H1 (cell line): Measurements from ENCODE around the gene STARD8. TPM values are rescaled to one million over a fixed set of nuclear protein-coding genes. Genes with fewer than 3 reads are reported as not detected.

Experiments used
- CTCF ChIA-PET: fragments of 300-600 bp; sonication (Branson Sonifier 250); formaldehyde crosslinking; loops from one replicate; lab custom pipeline; 2021; ENCODE audit not compliant: partially characterized antibody; lab: Charles Lee
- POLR2A ChIA-PET: fragments of 300-600 bp; sonication (Branson Sonifier 250); formaldehyde crosslinking; loops from one replicate; lab custom pipeline; 2021; ENCODE audit warnings: inconsistent platforms; ENCODE audit not compliant: partially characterized antibody; lab: Charles Lee
- DNase-seq, 2 experiments: peaks; one replicate each; pipeline versions ENCODE4 v3.0.0 to v3.0.0-alpha.2; 2010 to 2022; ENCODE audit warnings: low spot score in 2 of 2, low read depth in 1 of 2, mixed read lengths in 1 of 2
- FAIRE-seq: peaks from 2 replicates; lab custom pipeline; 2011; peaks lifted over from hg19 to GRCh38; lab: Jason Lieb, UNC
- H2AFZ ChIP-seq: 2 replicates; pipeline ENCODE4 v1.8.1; 2012; ENCODE audit warnings: low read length, inconsistent platforms
- H2AK5ac ChIP-seq: 2 replicates; pipeline ENCODE4 v1.6.1; 2013; ENCODE audit warnings: low read depth, low read length
- H2BK120ac ChIP-seq: replicated peaks from 2 replicates; pipeline ENCODE3; 2013; ENCODE audit warnings: low read depth, low read length, inconsistent platforms
- H2BK12ac ChIP-seq: 2 replicates; pipeline ENCODE4 v1.6.1; 2013; ENCODE audit warnings: low read depth, low read length
- H2BK15ac ChIP-seq: 2 replicates; pipeline ENCODE4 v1.6.1; 2013; ENCODE audit warnings: low read length
- H2BK20ac ChIP-seq: 2 replicates; pipeline ENCODE4 v1.6.1; 2013; ENCODE audit warnings: low read length
- H2BK5ac ChIP-seq: 2 replicates; pipeline ENCODE4 v1.6.1; 2013; ENCODE audit warnings: low read depth, low read length
- H3K14ac ChIP-seq: 2 replicates; pipeline ENCODE4 v1.6.1; 2013; ENCODE audit warnings: inconsistent platforms; ENCODE audit not compliant: insufficient read length
- H3K18ac ChIP-seq: 2 replicates; pipeline ENCODE4 v1.6.1; 2013; ENCODE audit warnings: low read length; ENCODE audit errors: extremely low read depth
- H3K23ac ChIP-seq: 2 replicates; pipeline ENCODE4 v1.6.1; 2013; ENCODE audit warnings: inconsistent platforms; ENCODE audit not compliant: insufficient read length
- H3K23me2 ChIP-seq: 2 replicates; pipeline ENCODE4 v1.6.1; 2013; ENCODE audit warnings: low read depth, low read length
- H3K27ac ChIP-seq: 2 replicates; pipeline ENCODE4 v1.6.1; 2011; ENCODE audit warnings: low read depth, low read length, inconsistent platforms
- H3K27me3 ChIP-seq, 4 experiments: replicated peaks in 1 of 4; 1 replicate in 1 of 4; 2 replicates in 3 of 4; pipeline versions ENCODE4 v1.6.1 to v1.8.1; 2011 to 2013; ENCODE audit warnings: low read length in 3 of 4, mild to moderate bottlenecking in 3 of 4, inconsistent platforms in 2 of 4, mixed read lengths in 2 of 4, moderate library complexity in 1 of 4; ENCODE audit not compliant: control insufficient read depth in 3 of 4, insufficient read depth in 3 of 4; ENCODE audit errors: extremely low read depth in 1 of 4
- H3K36me3 ChIP-seq, 4 experiments: 2 replicates each; pipeline versions ENCODE4 v1.6.1 to v1.8.1; 2011 to 2013; ENCODE audit warnings: mild to moderate bottlenecking in 4 of 4, low read length in 3 of 4, moderate library complexity in 2 of 4, control low read depth in 1 of 4, inconsistent platforms in 1 of 4; ENCODE audit not compliant: insufficient read depth in 4 of 4, control insufficient read depth in 2 of 4
- H3K4ac ChIP-seq: replicated peaks from 2 replicates; pipeline ENCODE3; 2013; ENCODE audit warnings: low read length, low read depth, mixed read lengths, inconsistent platforms; ENCODE audit not compliant: insufficient read length
- H3K4me1 ChIP-seq, 4 experiments: replicated peaks in 1 of 4; 1 replicate in 1 of 4; 2 replicates in 3 of 4; pipeline versions ENCODE4 v1.6.1 to v1.8.1; 2011 to 2013; ENCODE audit warnings: low read length in 3 of 4, inconsistent platforms in 2 of 4, mixed read lengths in 1 of 4; ENCODE audit not compliant: insufficient read depth in 4 of 4, control insufficient read depth in 3 of 4
- H3K4me2 ChIP-seq, 2 experiments: 2 replicates each; pipeline versions ENCODE4 v1.6.1 to v1.8.1; 2011 to 2013; ENCODE audit warnings: low read depth in 2 of 2, low read length in 2 of 2, control low read depth in 1 of 2, inconsistent platforms in 1 of 2, mild to moderate bottlenecking in 1 of 2; ENCODE audit not compliant: insufficient read depth in 1 of 2
- H3K4me3 ChIP-seq, 4 experiments: fragments of 200-600, 300-600 bp in 1 of 4; sonication (generic), shearing (Covaris generic), sonication (Bioruptor Twin) in 1 of 4; 2 replicates each; pipeline versions ENCODE4 v1.5.1 to v1.8.1; 2011 to 2016; ENCODE audit warnings: low read length in 4 of 4, low read depth in 3 of 4, control low read depth in 2 of 4, inconsistent platforms in 2 of 4, mild to moderate bottlenecking in 2 of 4, mixed read lengths in 1 of 4, moderate library complexity in 1 of 4; ENCODE audit not compliant: insufficient read depth in 2 of 4; ENCODE audit errors: extremely low read depth in 1 of 4
- H3K56ac ChIP-seq: replicated peaks from 2 replicates; pipeline ENCODE3; 2013; ENCODE audit warnings: low read depth, mild to moderate bottlenecking, mixed read lengths, low read length, inconsistent platforms; ENCODE audit not compliant: insufficient read length
- H3K79me1 ChIP-seq: 2 replicates; pipeline ENCODE4 v1.6.1; 2013; ENCODE audit warnings: low read depth, low read length, control low read depth
- H3K79me2 ChIP-seq, 2 experiments: 2 replicates each; pipeline versions ENCODE4 v1.6.1 to v1.8.1; 2012 to 2013; ENCODE audit warnings: low read length in 2 of 2, mild to moderate bottlenecking in 2 of 2, inconsistent platforms in 1 of 2; ENCODE audit not compliant: insufficient read depth in 2 of 2, control insufficient read depth in 1 of 2
- H3K9ac ChIP-seq, 4 experiments: replicated peaks in 1 of 4; 1 replicate in 1 of 4; 2 replicates in 3 of 4; pipeline versions ENCODE4 v1.6.1 to v1.8.1; 2011 to 2013; ENCODE audit warnings: low read depth in 3 of 4, low read length in 3 of 4, control low read depth in 2 of 4, mild to moderate bottlenecking in 2 of 4, moderate library complexity in 2 of 4, inconsistent platforms in 1 of 4; ENCODE audit errors: extremely low read depth in 1 of 4
- H3K9me3 ChIP-seq, 2 experiments: 2 replicates each; pipeline versions ENCODE4 v1.6.1 to v1.8.1; 2012 to 2013; ENCODE audit warnings: mild to moderate bottlenecking in 2 of 2, moderate library complexity in 2 of 2, control low read depth in 1 of 2, inconsistent platforms in 1 of 2, low read depth in 1 of 2, low read length in 1 of 2, mixed read lengths in 1 of 2; ENCODE audit not compliant: insufficient read depth in 2 of 2
- H4K20me1 ChIP-seq, 2 experiments: replicated peaks in 1 of 2; 2 replicates each; pipeline versions ENCODE3 to v1.8.1; 2011 to 2013; ENCODE audit warnings: inconsistent platforms in 2 of 2, low read length in 2 of 2, mild to moderate bottlenecking in 1 of 2; ENCODE audit not compliant: insufficient read depth in 2 of 2, control insufficient read depth in 1 of 2
- H4K5ac ChIP-seq: 2 replicates; pipeline ENCODE4 v1.6.1; 2013; ENCODE audit warnings: low read length, low read depth, mixed read lengths, inconsistent platforms; ENCODE audit not compliant: insufficient read length
- H4K8ac ChIP-seq: 2 replicates; pipeline ENCODE4 v1.8.0; 2013; ENCODE audit warnings: mild to moderate bottlenecking, moderate library complexity, low read length, inconsistent platforms; ENCODE audit not compliant: insufficient read depth; ENCODE audit errors: extremely low read depth
- H4K91ac ChIP-seq: replicated peaks from 2 replicates; pipeline ENCODE3; 2013; ENCODE audit warnings: low read length, mixed read lengths, inconsistent platforms; ENCODE audit not compliant: insufficient read length
- BACH1 ChIP-seq: IDR thresholded peaks from 2 replicates; pipeline ENCODE4 v1.6.1; 2012; ENCODE audit warnings: low read length, improper control_type of control experiment
- BCL11A ChIP-seq, 2 experiments: IDR thresholded peaks; one replicate each; pipeline ENCODE4 v1.6.1; 2011; ENCODE audit warnings: low read depth in 2 of 2, low read length in 2 of 2, mild to moderate bottlenecking in 2 of 2
- BRCA1 ChIP-seq: IDR thresholded peaks from 2 replicates; pipeline ENCODE4 v1.6.1; 2012; ENCODE audit warnings: low read depth, low read length, improper control_type of control experiment
- CHD1 ChIP-seq: IDR thresholded peaks from 2 replicates; pipeline ENCODE4 v1.6.1; 2012; ENCODE audit warnings: low read depth, low read length, improper control_type of control experiment
- E2F6 ChIP-seq: IDR thresholded peaks from 2 replicates; pipeline ENCODE4 v1.6.1; 2012; ENCODE audit warnings: inconsistent platforms
- EZH2 ChIP-seq: fragments of 200-600 bp; sonication (generic); IDR thresholded peaks from 2 replicates; pipeline ENCODE4 v1.7.1; 2012; ENCODE audit warnings: low read depth, mild to moderate bottlenecking, moderate library complexity, low read length, inconsistent platforms; ENCODE audit not compliant: severe bottlenecking
- KDM4A ChIP-seq: IDR thresholded peaks from one replicate; pipeline ENCODE4 v1.7.1; 2012; ENCODE audit warnings: low read depth, mild to moderate bottlenecking, moderate library complexity, low read length, inconsistent platforms; ENCODE audit not compliant: severe bottlenecking
- RBBP5 ChIP-seq: IDR thresholded peaks from 2 replicates; pipeline ENCODE4 v1.7.1; 2012; ENCODE audit warnings: low read depth, mild to moderate bottlenecking, inconsistent platforms, low read length, moderate library complexity, borderline replicate concordance
- SP2 ChIP-seq: IDR thresholded peaks from 2 replicates; pipeline ENCODE4 v1.6.1; 2012; ENCODE audit warnings: mild to moderate bottlenecking, low read length, inconsistent platforms
- WGBS, 2 experiments: shearing (Covaris generic) in 1 of 2; methylation state at CpG; one replicate each; pipeline versions ENCODE4 v1.1.6 to v1.1.7; 2013 to 2015; ENCODE audit warnings: low lambda C conversion rate in 2 of 2, mixed read lengths in 2 of 2, inconsistent platforms in 1 of 2, low coverage in 1 of 2, missing lambda C conversion rate in 1 of 2; ENCODE audit not compliant: insufficient replicate concordance in 2 of 2, insufficient coverage in 1 of 2, insufficient read length in 1 of 2; ENCODE audit errors: extremely low coverage in 1 of 2, missing lambda C conversion rate in 1 of 2; 5-methylcytosine and 5-hydroxymethylcytosine counted together
- polyA plus RNA-seq, 7 experiments: library from polyadenylated mRNA; depleted of rRNA in 3 of 7; stranded (reverse) in 5 of 7; unstranded in 2 of 7; fragments of >200 nt in 5 of 7; fragments of 200-250 nt in 2 of 7; gene quantifications; 1 replicate in 5 of 7; 2 replicates in 1 of 7; 4 replicates in 1 of 7; pipeline versions ENCODE4 v1.2.1 to v1.2.3, GENCODE V29; 2011 to 2013; ENCODE audit warnings: missing spikeins in 2 of 7, mixed read lengths in 2 of 7
- total RNA-seq: library from RNA; stranded (reverse); fragmentation: NEBNext Ultra II Directional; extraction: Animal tissue kit (Norgen Biotek cat#: 25700); gene quantifications from 2 replicates; pipeline ENCODE4 v1.2.1, GENCODE V29; 2021

Gene STARD8
- total and polyA plus RNA-seq, 2 of the 8 experiments (the other 6 are each of a cell fraction or from before 2014, with no cell fraction given): 1.8 to 3.8 TPM

GRCh38 chrX:68708503-68709290, 61.2 kb downstream of the STARD8 start:
- no peak overlapping the region for H4K5ac ChIP-seq
- CTCF ChIA-PET: interaction anchor here (0.5 to 8.4 kb wide), 13 partner anchors 11 to 245 kb away, joined by 3 to 55 read pairs (median 4); no protein-coding TSS in a partner anchor
- H3K4me2 ChIP-seq: peak overlapping the region; percentile 8 to 28; a peak in 2 of 4 replicates
- FAIRE-seq (no peak), DNase-seq (no peak)
- WGBS, 2 experiments: 42% methylated on average over 3 of the region's 6 CpGs; no CpG with 5 or more reads in 1 of the 2 experiments
- H3K27me3 ChIP-seq: no peaks in the 10 kb centered on the region
- no peak overlapping the region for H2BK15ac ChIP-seq
- H3K56ac ChIP-seq: no peak overlapping the region
- no peaks in the 10 kb centered on the region for H3K23me2 ChIP-seq
- no peak overlapping the region for H3K14ac ChIP-seq
- no peak overlapping the region for H2AK5ac ChIP-seq
- no peak overlapping the region for H3K23ac ChIP-seq
- H2BK5ac ChIP-seq: no peak overlapping the region
- no peak overlapping the region for H2BK120ac ChIP-seq
- peaks cover 0 to 7% (median 3%) of the 10 kb centered on the region in 4 experiments; a peak in 6 of 7 replicates for H3K4me1 ChIP-seq
- H2BK20ac ChIP-seq: no peak overlapping the region
- TF ChIP-seq KDM4A (no peak), EZH2 (no peak), E2F6 (peak; percentile 35; the same call in 1 of the 2 replicates), BACH1 (no peak), BCL11A (IDR thresholded peaks at IDR 0.05; ENCODE audit: low read depth in 2 of 2, low read length in 2 of 2) (no peak), CHD1 (no peak), RBBP5 (peak; percentile 41; the same call in 1 of the 2 replicates), SP2 (no peak), BRCA1 (no peak)
- TF ChIP-seq, all 59 proteins: peak for 2
- Histone ChIP-seq H4K8ac (no peak overlapping the region), H3K36me3 (no peaks in the 10 kb centered on the region), H3K9ac (0 out of 7 replicates have a peak overlapping the region, but pooled peaks of 1 of the 4 experiments have one; percentile 18), H3K79me1 (no peaks in the 10 kb centered on the region), H2BK12ac (0 out of 2 replicates have a peak overlapping the region, but pooled peaks have one; percentile 68), H3K4ac (no peak overlapping the region), H2AFZ (no peak overlapping the region), H3K18ac (no peak overlapping the region), H4K20me1 (no peaks in the 10 kb centered on the region), H3K9me3 (no peaks in the 10 kb centered on the region), H3K4me3 (no peak overlapping the region), H4K91ac (no peak overlapping the region), H3K27ac (no peak overlapping the region), H3K79me2 (no peaks in the 10 kb centered on the region)
- POLR2A ChIA-PET: interaction anchor here (1.4 to 2.3 kb wide), 4 partner anchors 28 to 170 kb away, joined by 3 to 5 read pairs (median 4); partner anchors contain the start of gene STARD8
